ENCODE measurements around the gene SUN3.

GRCh38 chr7:47967123-47967522, 61.8 kb downstream of the SUN3 start:
- no peak for TF ChIP-seq CTCF (conservative IDR thresholded peaks at IDR 0.05; ENCODE audit: low read length)
- no peak for TF ChIP-seq EZH2phosphoT487 (IDR thresholded peaks at IDR 0.05; ENCODE audit: borderline replicate concordance)

All from Loucy (cell line).